Endodermal cell (in vitro differentiated cells): ENCODE results near the gene TMEM62. TPM values are rescaled to one million over a fixed set of nuclear protein-coding genes. Genes with fewer than 3 reads are reported as not detected.
A peak's percentile ranks its signal among the peaks of the same experiment; 100 is the strongest.

Experiments used
- DNase-seq: peaks from one replicate; pipeline ENCODE4 v3.0.0-alpha.2; 2017
- H3K27ac ChIP-seq: 2 replicates; pipeline ENCODE4 v1.5.1; 2013; ENCODE audit warnings: mild to moderate bottlenecking, low read depth, low read length, moderate library complexity
- H3K27me3 ChIP-seq: 2 replicates; pipeline ENCODE4 v1.6.1; 2013; ENCODE audit warnings: mild to moderate bottlenecking, low read length, moderate library complexity; ENCODE audit not compliant: insufficient read depth, control insufficient read depth, poor library complexity, severe bottlenecking
- H3K36me3 ChIP-seq: 2 replicates; pipeline ENCODE4 v1.7.0; 2013; ENCODE audit warnings: mild to moderate bottlenecking, low read length, moderate library complexity; ENCODE audit not compliant: control insufficient read depth, insufficient read depth
- H3K4me1 ChIP-seq: one replicate; pipeline ENCODE4 v1.7.0; 2013; ENCODE audit warnings: low read length; ENCODE audit not compliant: control insufficient read depth, insufficient read depth
- H3K4me3 ChIP-seq: 2 replicates; pipeline ENCODE4 v1.5.1; 2013; ENCODE audit warnings: mild to moderate bottlenecking, low read length, moderate library complexity
- H3K9ac ChIP-seq: 2 replicates; pipeline ENCODE4 v1.6.1; 2013; ENCODE audit warnings: mild to moderate bottlenecking, low read length, moderate library complexity; ENCODE audit not compliant: poor library complexity, severe bottlenecking; ENCODE audit errors: extremely low read depth
- H3K9me3 ChIP-seq: 2 replicates; pipeline ENCODE4 v1.6.1; 2013; ENCODE audit warnings: mild to moderate bottlenecking, low read length, moderate library complexity; ENCODE audit not compliant: control insufficient read depth
- H3K27ac Mint-ChIP-seq: 2 replicates; pipeline ENCODE4 v1.8.0; 2020; ENCODE audit warnings: mixed read lengths
- H3K27me3 Mint-ChIP-seq: 2 replicates; pipeline ENCODE4 v1.8.0; 2021; ENCODE audit warnings: mild to moderate bottlenecking, mixed read lengths; ENCODE audit not compliant: insufficient read depth
- H3K36me3 Mint-ChIP-seq: 2 replicates; pipeline ENCODE4 v1.8.0; 2020; ENCODE audit warnings: low read depth, mixed read lengths
- H3K4me1 Mint-ChIP-seq: 2 replicates; pipeline ENCODE4 v1.8.0; 2020; ENCODE audit warnings: mixed read lengths
- H3K4me3 Mint-ChIP-seq: 2 replicates; pipeline ENCODE4 v1.8.0; 2020; ENCODE audit warnings: mild to moderate bottlenecking, moderate library complexity, mixed read lengths
- H3K9me3 Mint-ChIP-seq: 2 replicates; pipeline ENCODE4 v1.8.0; 2020; ENCODE audit warnings: mild to moderate bottlenecking, mixed read lengths
- WGBS, 2 experiments: methylation state at CpG; one replicate each; pipeline versions ENCODE4 v1.1.5 to v1.1.7; 2013; ENCODE audit warnings: missing lambda C conversion rate in 2 of 2, mixed read lengths in 1 of 2; ENCODE audit not compliant: insufficient coverage in 1 of 2, insufficient read length in 1 of 2; 5-methylcytosine and 5-hydroxymethylcytosine counted together
- total RNA-seq, 2 donors: library from RNA; stranded (reverse); fragmentation: NEBNext Ultra II Directional in 1 of 2; extraction: Animal tissue kit (Norgen Biotek cat#: 25700) in 1 of 2; gene quantifications; 2 replicates in 1 of 2; 3 replicates in 1 of 2; pipeline ENCODE4 v1.2.1, GENCODE V29; 2021
- TF ChIP-seq, protein P1 (sequence below): fragments of 200-600 bp; sonication (generic); conservative IDR thresholded peaks from 2 replicates; pipeline ENCODE4 v1.5.0; 2021; ENCODE audit warnings: antibody characterized with exemption, mild to moderate bottlenecking

TMEM62 gene
- total RNA-seq, 2 donors from 2014 or later = 8.1 to 10.2 TPM

DNA sequence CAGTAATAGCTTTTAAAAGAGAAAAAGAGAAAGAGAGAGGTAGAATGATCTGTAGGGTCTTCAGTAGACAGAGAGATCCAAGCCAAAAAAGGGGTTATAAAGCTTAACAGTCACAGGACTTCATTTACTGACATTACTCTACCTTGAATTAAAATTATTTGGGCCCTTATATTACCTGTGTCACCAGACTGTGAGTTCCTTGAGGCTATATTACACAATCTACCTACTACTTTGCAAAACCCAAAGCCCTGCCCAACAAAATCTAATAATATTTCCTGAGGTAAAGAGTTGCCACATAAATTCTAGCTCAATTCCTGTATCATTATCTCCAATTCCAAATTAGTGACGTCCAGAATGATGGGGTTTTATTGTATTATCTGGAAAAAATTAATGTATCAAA, 29.5 kb upstream of the TMEM62 start:
- no peak for DNase-seq
- Histone ChIP-seq H3K27ac (no peak overlapping the region), H3K36me3 (peaks cover 22% of the 10 kb centered on the region), H3K9me3 (no peaks in the 10 kb centered on the region), H3K9ac (no peak overlapping the region), H3K4me3 (peak overlapping the region; percentile 94), H3K4me1 (no peaks in the 10 kb centered on the region), H3K27me3 (peaks cover 19% of the 10 kb centered on the region)
- TF ChIP-seq, protein P1, sequence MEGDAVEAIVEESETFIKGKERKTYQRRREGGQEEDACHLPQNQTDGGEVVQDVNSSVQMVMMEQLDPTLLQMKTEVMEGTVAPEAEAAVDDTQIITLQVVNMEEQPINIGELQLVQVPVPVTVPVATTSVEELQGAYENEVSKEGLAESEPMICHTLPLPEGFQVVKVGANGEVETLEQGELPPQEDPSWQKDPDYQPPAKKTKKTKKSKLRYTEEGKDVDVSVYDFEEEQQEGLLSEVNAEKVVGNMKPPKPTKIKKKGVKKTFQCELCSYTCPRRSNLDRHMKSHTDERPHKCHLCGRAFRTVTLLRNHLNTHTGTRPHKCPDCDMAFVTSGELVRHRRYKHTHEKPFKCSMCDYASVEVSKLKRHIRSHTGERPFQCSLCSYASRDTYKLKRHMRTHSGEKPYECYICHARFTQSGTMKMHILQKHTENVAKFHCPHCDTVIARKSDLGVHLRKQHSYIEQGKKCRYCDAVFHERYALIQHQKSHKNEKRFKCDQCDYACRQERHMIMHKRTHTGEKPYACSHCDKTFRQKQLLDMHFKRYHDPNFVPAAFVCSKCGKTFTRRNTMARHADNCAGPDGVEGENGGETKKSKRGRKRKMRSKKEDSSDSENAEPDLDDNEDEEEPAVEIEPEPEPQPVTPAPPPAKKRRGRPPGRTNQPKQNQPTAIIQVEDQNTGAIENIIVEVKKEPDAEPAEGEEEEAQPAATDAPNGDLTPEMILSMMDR = no peak
- no peaks in the 10 kb centered on the region for H3K9me3 Mint-ChIP-seq
- peaks cover 38% of the 10 kb centered on the region for H3K36me3 Mint-ChIP-seq
- H3K27me3 Mint-ChIP-seq = peaks cover 11% of the 10 kb centered on the region
- no CpG with 5 or more reads among the region's 1 CpG for WGBS, 2 experiments
- H3K4me3 Mint-ChIP-seq = peak overlapping the region; percentile 99
- no peak overlapping the region for H3K27ac Mint-ChIP-seq
- H3K4me1 Mint-ChIP-seq = peaks cover 12% of the 10 kb centered on the region

DNA sequence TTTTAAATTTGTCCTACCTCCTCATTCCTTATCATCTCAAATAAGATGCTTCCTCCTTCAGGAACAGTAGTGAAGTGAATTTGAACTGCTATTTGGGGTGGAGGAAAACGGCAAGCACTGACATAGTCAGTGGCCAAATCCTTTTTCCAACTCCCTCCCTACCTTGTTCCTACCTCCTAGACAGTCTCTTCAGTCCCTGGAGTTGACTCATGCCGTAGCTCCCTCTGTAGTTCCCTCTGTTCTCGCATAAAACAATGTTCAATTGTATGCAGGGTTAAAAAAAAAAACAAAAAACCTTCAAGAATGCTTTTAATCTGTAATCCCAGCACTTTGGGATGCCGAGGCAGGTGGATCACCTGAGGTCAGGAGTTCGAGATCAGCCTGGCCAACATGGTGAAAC, 29.0 kb upstream of the TMEM62 start:
- no peaks in the 10 kb centered on the region for H3K9me3 Mint-ChIP-seq
- no peak overlapping the region for H3K27ac ChIP-seq
- peaks cover 14% of the 10 kb centered on the region for H3K27me3 Mint-ChIP-seq
- peaks cover 12% of the 10 kb centered on the region for H3K4me1 Mint-ChIP-seq
- peak overlapping the region; percentile 99 for H3K4me3 Mint-ChIP-seq
- H3K36me3 Mint-ChIP-seq = peaks cover 38% of the 10 kb centered on the region
- no peak overlapping the region for H3K9ac ChIP-seq
- no peaks in the 10 kb centered on the region for H3K9me3 ChIP-seq
- H3K4me3 ChIP-seq = peak overlapping the region; percentile 94
- TF ChIP-seq, protein P1 = no peak
- no peak overlapping the region for H3K27ac Mint-ChIP-seq
- peaks cover 20% of the 10 kb centered on the region for H3K27me3 ChIP-seq
- peaks cover 22% of the 10 kb centered on the region for H3K36me3 ChIP-seq
- no peak for DNase-seq
- no peaks in the 10 kb centered on the region for H3K4me1 ChIP-seq
- 40 to 53% methylated on average over 2 to 5 of the region's 5 CpGs for WGBS, 2 experiments

- Mint-ChIP-seq H3K27ac (peak overlapping the region; percentile 97), H3K9me3 (no peaks in the 10 kb centered on the region), H3K4me3 (peak overlapping the region; percentile 99), H3K4me1 (peaks cover 12% of the 10 kb centered on the region), H3K27me3 (peaks cover 14% of the 10 kb centered on the region), H3K36me3 (peaks cover 34% of the 10 kb centered on the region)
- Histone ChIP-seq H3K9me3 (no peaks in the 10 kb centered on the region), H3K4me3 (peak overlapping the region; percentile 94), H3K9ac (peak overlapping the region; percentile 78), H3K4me1 (no peaks in the 10 kb centered on the region), H3K27me3 (peaks cover 20% of the 10 kb centered on the region), H3K36me3 (peaks cover 21% of the 10 kb centered on the region), H3K27ac (no peak overlapping the region)
- WGBS, 2 experiments = 16 to 23% methylated on average over 7 to 11 of the region's 11 CpGs
- DNase-seq = no peak
- TF ChIP-seq, protein P1 = no peak
These were observed 28.2 kb upstream of the TMEM62 start for GRCh38 chr15:43105077-43105736.
